GM13976 (cell line): ENCODE results near the gene GLIS1.

Experiments used
- DNase-seq: peaks from one replicate; pipeline ENCODE4 v3.0.0; 2012; ENCODE audit warnings: low spot score
- in situ Hi-C: fragments of 300-500 bp; cut with MboI; formaldehyde crosslinking; loops from one replicate; pipeline ENCODE4 v1.12.0; 2022; ENCODE audit warnings: low sequenced_read_pairs, mixed read lengths, inconsistent platforms; ENCODE audit not compliant: unreplicated experiment
- TF ChIP-seq, protein P1 (sequence below): IDR thresholded peaks from 2 replicates; pipeline ENCODE4 v1.5.1; 2012; ENCODE audit warnings: borderline replicate concordance, mild to moderate bottlenecking; ENCODE audit not compliant: insufficient read depth; ENCODE audit errors: extremely low read depth, missing control alignments, control extremely low read depth

The GLIS1 gene

DNA sequence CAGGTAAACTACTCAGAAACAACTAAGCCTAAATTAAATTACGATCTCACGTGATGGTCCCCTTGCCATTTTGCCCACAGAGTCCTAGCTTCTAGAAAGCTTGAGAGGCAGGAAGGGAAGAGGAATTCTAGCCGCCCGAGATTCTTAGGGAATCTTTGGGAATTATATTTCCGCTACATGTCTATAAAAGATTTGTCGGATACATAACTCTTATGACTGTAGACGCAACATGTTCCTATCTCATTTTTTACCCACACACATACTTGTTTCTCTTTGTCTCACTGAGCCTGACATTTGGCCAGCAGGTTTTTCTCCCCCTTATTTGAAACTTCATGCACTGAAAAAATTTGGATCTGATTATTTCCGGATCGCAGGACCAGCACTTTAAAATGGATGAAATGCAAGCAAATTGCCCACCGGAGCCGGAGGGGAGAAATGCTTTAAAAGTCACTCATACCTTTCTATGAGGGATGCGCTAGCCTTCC lies 5.5 kb downstream of the GLIS1 start:
- DNase-seq: no peak
- TF ChIP-seq, protein P1, sequence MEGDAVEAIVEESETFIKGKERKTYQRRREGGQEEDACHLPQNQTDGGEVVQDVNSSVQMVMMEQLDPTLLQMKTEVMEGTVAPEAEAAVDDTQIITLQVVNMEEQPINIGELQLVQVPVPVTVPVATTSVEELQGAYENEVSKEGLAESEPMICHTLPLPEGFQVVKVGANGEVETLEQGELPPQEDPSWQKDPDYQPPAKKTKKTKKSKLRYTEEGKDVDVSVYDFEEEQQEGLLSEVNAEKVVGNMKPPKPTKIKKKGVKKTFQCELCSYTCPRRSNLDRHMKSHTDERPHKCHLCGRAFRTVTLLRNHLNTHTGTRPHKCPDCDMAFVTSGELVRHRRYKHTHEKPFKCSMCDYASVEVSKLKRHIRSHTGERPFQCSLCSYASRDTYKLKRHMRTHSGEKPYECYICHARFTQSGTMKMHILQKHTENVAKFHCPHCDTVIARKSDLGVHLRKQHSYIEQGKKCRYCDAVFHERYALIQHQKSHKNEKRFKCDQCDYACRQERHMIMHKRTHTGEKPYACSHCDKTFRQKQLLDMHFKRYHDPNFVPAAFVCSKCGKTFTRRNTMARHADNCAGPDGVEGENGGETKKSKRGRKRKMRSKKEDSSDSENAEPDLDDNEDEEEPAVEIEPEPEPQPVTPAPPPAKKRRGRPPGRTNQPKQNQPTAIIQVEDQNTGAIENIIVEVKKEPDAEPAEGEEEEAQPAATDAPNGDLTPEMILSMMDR: no peak
- in situ Hi-C loops: no loop called here

DNA sequence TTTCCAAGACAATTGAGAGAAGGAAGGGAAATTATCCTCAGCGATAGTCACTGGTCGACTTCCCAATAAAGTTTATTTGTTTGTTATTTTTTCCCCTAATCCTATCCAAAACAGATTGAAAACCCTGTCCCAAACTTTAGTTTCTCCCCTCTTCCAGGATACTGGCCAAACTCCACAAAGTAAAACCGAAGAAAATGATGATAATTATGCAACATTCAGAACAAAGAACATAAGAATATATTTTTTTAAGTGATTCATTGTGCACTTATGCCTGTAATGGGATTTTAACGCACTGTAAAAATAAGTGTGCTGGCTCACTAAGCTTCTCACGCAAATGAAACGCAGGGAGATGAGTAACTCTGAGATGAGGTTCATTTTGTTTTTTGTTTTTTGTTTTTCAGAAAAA lies 6.0 kb downstream of the GLIS1 start:
- DNase-seq: no peak
- in situ Hi-C loops: no loop called here
- TF ChIP-seq, protein P1: no peak

DNA sequence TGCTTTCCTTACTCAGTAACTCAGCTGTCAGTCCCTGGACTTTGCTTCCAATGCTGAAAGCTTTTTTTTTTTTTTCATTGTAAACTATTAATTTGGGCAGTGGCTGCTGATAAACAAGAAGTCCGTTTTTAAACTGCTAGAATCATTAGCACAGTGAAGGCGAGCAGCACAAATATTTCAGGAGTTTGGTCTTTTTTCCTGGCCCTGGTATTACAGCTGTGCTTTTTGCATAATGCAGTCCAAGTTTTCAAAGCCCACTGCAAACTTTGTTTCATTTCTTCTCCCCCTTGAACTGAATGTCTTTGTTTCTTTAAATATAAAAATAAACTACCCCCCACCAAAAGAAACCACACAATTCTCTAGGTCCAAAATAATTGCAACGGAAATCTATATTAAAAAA lies 6.6 kb downstream of the GLIS1 start:
- DNase-seq: no peak
- in situ Hi-C loops: no loop called here
- TF ChIP-seq, protein P1: no peak

DNA sequence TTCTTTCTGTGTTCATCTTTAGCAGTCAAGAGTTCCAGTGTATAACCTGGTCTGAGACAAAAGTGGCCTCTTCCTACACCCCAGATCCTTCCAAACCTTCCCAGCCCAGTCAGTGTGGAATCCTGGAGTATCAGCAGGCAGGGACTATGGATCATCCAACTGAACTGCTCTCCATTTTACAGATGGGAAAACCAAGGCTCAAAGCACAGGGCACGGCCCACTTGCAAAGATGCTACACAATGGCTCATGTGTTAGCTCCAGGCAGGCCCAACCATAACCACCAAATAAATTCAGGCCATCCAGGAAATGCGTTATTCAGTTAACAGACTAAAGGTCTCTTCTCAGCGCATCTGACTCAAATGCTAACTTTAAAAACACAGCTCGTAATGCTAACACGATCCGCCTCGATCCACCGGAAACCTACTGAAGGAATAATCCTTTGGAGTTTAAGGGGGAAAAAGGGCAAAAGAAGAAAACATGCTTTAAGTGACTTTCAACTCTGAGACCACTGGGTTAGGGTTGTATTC lies 7.1 kb downstream of the GLIS1 start:
- in situ Hi-C loops: no loop called here
- no peak for DNase-seq
- TF ChIP-seq, protein P1: no peak

DNA sequence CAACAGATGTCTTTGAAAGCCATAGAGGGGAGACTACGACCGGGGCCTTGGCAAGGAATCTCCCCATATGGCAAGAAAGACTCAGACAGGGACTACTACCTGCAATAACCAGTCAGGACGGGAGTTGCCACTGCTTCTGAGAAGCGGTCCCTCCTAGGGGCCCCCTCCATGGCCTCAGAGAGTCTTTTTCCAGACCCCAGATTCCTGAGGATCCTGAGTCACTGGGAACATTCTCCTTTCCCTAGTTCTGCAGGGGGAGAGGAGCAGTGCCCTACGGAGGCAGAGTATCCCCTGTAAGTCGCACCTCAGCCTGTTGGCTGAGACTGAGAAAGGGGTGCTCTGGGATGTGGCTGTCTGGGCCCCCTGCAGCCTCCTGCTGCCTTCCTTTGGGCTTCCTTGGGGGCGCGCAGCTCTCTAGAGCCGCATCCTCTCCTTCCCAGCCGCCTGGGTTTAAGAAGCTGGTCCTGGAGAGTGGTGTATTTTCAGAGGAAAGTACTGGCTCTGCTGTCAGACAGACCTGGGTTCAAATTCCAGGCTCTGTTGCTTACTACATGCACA lies 7.8 kb downstream of the GLIS1 start:
- no peak for DNase-seq
- TF ChIP-seq, protein P1: no peak
- in situ Hi-C loops: no loop called here

DNA sequence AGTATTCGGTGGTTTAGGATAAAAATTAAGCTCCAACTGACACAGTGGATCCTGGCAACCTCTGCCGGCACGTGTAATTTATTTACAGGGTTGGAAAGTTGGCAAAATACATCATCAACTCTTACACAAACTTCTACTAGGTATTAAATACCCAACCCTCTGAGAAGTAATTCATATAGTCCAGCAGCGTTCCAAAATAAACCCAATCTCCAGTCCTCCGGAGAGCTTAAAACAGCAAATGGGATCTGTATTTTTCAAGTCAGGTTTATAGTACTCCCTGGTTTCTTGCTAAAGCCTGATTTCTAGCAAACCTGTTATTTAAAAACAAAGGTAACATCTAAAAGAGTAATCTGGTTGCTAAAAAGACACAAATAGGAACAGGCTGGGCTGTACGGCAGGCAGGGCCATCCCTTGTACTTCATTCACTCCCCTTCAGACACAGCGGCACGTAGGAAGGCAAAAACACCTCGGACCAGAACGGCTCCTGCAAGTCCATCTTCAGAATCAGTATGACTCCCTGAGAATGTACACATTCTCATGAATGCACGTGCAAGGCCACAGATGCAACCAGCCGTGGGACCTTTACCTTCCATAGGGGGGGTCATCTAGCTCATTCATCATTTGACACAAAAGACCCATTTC lies 8.6 kb downstream of the GLIS1 start:
- TF ChIP-seq, protein P1: no peak
- DNase-seq: no peak
- in situ Hi-C loops: no loop called here
